Liver (tissue), 3 donors: ENCODE measurements around the gene LHFPL6.

Experiments used
- JUND ChIP-seq, 2 donors: IDR thresholded peaks; 2 replicates each; pipeline ENCODE4 v1.6.1; 2016; ENCODE audit warnings: antibody characterized with exemption in 2 of 2
- REST ChIP-seq: IDR thresholded peaks from 2 replicates; pipeline ENCODE4 v1.6.1; 2016; ENCODE audit warnings: antibody characterized with exemption, mild to moderate bottlenecking
- TAF1 ChIP-seq: conservative IDR thresholded peaks from 2 replicates; pipeline ENCODE4 v1.6.1; 2016; ENCODE audit warnings: antibody characterized with exemption, mild to moderate bottlenecking
- TF ChIP-seq, protein P1 (sequence below): fragments of 150-350 bp; IDR thresholded peaks from 2 replicates; pipeline ENCODE4 v1.5.1; 2017; ENCODE audit warnings: improper control_type of control experiment, low read depth, low read length; ENCODE audit not compliant: missing input control
- donor health status: healthy.
- donor health status: healthy.

- TF ChIP-seq, protein P1, sequence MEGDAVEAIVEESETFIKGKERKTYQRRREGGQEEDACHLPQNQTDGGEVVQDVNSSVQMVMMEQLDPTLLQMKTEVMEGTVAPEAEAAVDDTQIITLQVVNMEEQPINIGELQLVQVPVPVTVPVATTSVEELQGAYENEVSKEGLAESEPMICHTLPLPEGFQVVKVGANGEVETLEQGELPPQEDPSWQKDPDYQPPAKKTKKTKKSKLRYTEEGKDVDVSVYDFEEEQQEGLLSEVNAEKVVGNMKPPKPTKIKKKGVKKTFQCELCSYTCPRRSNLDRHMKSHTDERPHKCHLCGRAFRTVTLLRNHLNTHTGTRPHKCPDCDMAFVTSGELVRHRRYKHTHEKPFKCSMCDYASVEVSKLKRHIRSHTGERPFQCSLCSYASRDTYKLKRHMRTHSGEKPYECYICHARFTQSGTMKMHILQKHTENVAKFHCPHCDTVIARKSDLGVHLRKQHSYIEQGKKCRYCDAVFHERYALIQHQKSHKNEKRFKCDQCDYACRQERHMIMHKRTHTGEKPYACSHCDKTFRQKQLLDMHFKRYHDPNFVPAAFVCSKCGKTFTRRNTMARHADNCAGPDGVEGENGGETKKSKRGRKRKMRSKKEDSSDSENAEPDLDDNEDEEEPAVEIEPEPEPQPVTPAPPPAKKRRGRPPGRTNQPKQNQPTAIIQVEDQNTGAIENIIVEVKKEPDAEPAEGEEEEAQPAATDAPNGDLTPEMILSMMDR = no peak
- no peak for TF ChIP-seq TAF1
- no peak for TF ChIP-seq JUND (IDR thresholded peaks at IDR 0.05)
- no peak for TF ChIP-seq REST
Measured at GRCh38 chr13:39411511-39411910, 191.5 kb downstream of the LHFPL6 start.
